GM12801 (cell line): Measurements from ENCODE around the gene NFIB.

Experiments used
- CTCF ChIP-seq: IDR thresholded peaks from one replicate; pipeline ENCODE4 v1.5.1; 2011; ENCODE audit warnings: control low read depth; ENCODE audit not compliant: insufficient read length; ENCODE audit errors: extremely low read depth

Gene NFIB

GRCh38 chr9:14222149-14222835 is 91.6 kb downstream of the NFIB start:
- TF ChIP-seq CTCF = no peak

- TF ChIP-seq CTCF = no peak
Measured at GRCh38 chr9:14221558-14221957, 92.4 kb downstream of the NFIB start.

- TF ChIP-seq CTCF = no peak
Measured at GRCh38 chr9:14221119-14221518, 92.8 kb downstream of the NFIB start.

- TF ChIP-seq CTCF = no peak
Measured at GRCh38 chr9:14220256-14220655, 93.7 kb downstream of the NFIB start.

- no peak for TF ChIP-seq CTCF
Measured at GRCh38 chr9:14219850-14220249, 94.1 kb downstream of the NFIB start.

DNA sequence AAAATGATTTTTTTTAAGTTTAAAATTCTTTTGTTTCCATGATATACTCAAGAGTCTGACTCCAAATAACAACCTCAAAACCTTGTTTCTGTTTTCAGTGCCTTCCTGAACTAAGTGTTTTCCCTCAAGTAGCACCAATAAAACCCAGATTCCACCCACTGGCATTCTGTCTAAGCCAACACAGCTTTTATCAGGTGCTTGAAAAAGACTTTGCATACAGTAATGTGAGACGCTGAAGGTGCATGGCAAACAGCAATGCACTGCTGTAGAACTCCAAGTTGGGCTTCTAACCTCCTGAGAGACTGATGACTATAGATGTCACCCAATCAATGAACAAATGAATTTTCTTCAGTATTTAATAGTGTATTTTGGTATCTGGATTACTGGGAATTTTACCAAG is 95.7 kb downstream of the NFIB start:
- TF ChIP-seq CTCF = no peak

DNA sequence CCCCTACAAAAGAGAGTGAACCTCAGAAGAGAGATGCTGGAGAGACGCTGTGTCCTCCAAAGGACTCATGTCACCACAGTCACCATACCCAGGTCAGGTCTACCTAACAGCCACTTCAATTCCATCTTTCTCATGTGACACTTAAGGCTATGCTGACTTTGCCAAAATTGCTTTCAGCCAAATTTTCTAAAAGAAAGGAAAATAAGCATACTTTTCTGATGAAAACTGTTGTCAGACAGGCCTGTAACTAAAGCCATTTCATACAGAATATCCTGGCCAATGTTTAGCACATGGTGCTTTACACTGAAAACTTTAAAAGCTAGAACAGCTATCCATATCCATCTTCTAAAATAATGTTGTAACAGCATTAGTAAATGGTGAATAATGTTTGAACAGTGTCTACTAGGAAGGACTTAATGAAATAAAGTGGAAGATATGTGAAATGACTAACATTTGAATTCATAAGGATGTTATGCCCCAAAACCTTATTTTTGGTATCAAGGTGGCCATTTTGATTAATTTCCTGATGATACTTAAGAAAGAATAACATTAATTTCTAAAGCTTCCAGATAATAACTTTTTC is 97.2 kb downstream of the NFIB start:
- TF ChIP-seq CTCF = no peak
